GM19467 (cell line): Measurements from ENCODE around the gene FAM53B.
"Not testable (repeated sequence)": the region's sequence is repeated elsewhere in the genome, so short reads cannot be mapped to it uniquely, and the experiment has no call there.

Source experiments
- ATAC-seq: cut with Tn5 transposase; IDR thresholded peaks from one replicate; pipeline ENCODE4 v1.9.1; 2021; ENCODE audit warnings: mild to moderate bottlenecking, moderate library complexity; ENCODE audit not compliant: unreplicated experiment

Gene FAM53B

DNA sequence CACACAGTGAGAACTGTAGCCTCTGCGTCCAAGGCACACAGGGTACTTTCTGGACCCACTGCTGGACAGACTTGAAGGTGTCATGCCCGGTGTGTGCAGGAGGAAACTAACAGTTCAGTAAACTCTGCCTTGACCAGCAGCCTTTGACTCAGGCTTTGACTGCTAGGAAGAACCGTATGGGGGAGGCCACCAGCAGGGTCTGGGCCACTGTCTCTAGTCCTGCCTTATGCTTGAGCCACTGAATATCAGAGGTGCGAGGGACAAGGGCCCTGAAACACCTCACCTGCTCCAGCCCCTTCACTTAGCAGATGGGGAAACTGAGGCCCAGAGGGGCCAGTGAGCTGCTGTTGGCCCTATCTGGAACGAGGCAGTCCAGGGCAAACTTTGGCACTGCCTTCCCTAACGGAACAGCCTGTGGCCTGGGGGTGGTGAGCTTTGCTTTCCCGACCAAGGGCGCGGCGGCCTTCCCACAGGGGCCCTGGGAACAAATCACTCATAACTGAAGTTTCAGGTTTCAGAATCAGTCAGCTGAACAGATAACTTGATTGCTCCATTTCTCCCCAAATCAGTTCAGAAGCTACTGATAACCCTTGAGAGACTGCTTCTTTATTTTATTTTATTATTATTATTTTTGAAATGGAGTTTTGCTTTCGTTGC is 130.0 kb downstream of the FAM53B start:
- peak; percentile 33 for ATAC-seq

DNA sequence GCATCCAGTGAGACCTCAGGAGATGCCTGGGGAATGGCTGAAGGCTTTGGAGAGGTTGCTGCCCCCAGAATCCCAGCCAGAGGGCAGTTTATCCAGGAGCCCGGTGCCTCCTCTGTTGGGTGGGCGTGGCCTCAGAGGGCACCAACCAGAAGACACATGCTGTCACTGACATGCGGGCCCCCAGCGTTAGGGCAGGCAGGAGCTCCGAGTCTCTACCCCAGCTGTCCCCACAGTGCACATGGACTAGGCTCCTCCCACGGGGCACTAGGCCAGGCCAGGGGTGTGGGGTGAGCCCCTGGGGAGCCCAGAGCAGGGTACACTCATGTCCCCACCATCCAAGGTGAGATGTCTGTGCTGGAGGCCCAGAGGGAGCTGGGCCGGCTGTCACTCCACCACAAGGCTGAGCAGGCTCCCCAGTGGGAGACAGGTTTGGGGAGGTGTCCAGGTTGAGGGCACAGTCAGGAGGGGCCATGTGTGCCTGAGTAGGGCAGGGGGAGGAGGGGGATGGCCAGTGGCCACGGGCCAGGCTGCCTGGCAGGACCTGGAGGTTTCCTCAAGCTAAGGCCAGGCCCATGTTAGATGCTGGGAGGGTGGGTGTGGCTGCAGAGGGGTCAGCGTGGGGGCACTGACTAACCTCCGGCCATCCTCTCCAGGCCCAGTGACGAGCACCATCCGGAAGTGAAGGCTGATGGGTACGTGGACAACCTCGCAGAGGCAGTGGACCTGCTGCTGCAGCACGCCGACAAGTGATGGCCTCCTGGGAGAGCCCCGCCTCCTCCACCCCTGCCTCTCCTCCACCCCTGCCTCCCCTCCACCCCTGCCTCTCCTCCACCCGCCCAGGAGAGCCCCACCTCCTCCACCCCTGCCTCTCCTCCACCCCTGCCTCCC is 131.3 kb downstream of the FAM53B start:
- ATAC-seq: no peak

DNA sequence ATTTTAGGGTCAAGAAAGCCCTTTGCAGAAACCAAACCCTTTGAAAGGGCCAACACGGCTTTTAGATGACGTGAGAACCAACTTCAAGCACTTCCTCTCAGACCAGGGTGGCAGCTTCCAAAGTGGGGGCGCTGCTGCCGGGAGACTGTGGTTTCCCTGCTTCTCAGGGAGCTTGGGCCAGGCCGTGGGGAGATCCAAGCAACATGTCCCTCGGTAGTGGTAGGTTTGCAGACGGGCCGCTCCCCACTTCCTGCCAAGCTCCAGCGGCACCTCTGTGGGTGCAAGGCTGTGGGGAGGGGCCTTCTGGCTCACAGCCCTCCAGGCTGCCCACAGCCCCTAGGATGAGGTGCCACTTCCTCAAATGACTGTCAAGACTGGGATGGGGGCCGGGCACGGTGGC is 132.4 kb downstream of the FAM53B start:
- ATAC-seq: no peak

DNA sequence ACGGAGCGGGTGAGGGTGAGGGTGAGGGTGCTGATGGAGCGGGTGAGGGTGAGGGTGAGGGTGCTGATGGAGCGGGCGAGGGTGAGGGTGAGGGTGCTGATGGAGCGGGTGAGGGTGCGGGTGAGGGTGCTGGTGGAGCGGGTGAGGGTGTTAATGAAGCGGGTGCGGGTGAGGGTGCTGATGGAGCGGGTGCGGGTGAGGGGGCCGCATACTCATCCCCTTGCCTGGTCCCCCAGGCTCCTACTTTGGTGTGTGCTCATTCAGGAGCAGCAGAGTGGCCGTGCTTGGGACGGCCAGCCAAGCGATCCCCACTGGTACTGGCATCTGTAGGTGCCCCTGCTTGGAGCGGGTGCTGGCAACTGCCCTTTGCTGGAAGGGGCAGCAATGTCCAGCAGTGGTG is 133.3 kb downstream of the FAM53B start:
- not testable (repeated sequence) for ATAC-seq

DNA sequence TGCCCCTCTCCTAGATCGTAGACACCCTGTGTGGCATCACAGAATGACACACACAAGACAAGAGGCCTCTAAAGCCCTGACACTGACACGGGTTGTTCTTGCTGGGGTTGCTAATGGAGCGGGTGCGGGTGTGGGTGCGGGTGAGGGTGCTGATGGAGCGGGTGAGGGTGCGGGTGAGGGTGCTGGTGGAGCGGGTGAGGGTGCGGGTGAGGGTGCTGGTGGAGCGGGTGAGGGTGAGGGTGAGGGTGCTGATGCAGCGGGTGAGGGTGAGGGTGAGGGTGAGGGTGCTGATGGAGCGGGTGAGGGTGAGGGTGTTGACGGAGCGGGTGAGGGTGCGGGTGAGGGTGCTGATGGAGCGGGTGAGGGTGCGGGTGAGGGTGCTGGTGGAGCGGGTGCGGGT is 134.0 kb downstream of the FAM53B start:
- not testable (repeated sequence) for ATAC-seq

DNA sequence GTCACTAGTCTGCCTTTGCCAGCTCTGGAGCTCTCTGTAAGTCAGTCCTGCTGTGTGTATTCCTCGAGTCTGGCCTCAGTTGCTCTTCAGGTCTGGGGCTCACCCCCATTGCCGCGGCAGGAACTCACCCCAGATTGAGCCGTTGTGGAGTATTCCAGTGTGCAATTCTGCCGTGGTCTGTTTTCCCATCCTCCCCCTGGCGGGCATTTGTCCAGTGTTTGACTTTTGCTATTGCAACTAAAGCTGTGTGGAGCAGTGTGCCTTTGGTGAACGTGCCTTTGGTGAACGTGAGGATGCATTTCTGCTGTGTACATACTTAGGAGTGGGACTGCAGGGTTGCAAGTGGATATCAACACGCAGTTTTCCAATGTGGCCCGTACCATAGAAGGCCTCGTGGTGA is 134.5 kb downstream of the FAM53B start:
- ATAC-seq: no peak

DNA sequence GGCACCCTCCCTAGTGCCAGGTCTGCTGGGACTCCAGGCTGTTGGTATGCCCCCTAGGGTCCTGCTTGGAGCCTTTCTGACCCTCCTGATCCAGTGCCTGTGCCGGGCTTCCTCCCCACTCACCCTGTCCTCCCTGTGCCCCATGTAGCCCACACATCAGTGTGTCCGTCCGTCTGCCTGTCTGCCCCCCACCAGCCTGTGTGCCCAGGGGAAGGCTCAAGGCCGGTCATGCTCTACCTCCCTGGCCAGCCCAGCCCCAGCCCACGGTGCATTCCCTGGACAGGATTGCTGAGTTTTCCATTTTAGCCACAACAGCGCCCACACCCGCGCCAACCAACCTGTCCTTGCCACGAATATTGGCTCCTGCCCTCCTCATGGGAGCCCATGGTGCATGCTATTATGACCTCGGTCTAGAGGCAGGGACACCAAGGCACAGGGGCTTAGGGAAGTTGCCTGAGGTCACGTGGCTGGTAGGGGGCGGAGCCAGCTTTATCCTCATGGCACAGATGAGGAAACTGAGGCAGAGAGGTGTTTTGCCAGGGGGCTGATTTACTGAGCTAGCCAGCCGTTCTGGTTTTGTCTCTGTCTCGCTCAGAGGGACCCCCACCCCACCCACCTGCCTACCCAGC is 136.0 kb downstream of the FAM53B start:
- no peak for ATAC-seq

DNA sequence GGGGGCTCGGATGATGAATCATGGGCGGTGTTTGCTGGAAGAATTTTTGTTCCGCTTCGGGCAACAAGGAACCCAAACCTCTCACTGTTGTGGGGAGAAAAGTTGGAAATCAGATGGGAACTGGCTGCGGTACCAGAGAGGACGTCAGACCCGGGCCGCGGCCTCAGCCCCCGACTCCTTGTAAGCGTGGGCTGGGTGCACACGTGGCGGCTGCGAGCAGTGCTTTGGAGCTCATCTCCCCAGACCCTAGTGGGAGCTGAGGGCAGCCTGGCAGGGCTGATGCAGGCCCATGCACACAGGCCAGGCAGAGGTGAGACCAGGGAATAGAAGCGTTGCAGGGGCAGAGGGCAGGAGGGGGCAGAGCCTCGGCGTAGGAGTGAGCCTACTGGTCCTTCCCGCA is 136.5 kb downstream of the FAM53B start:
- ATAC-seq: no peak

DNA sequence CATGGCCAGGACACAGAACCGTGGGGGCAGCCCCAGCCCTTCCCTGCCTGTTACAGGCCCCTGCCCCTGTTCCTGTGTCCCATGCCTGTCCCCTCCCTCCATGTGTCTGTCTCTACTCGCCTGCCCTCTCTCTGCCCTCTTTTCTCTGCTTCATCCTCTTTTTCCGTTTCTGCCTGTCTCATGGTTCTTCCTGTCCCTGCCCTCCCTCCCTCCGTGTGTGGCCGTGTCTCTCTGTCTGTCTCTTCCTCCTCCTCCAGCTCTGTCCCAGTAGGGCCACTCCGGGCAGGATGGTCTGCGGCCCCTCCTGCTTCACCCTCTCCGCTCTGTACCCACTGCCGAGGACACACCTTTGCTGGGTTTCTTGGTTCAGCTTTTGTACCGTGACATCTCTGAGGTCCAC is 137.4 kb downstream of the FAM53B start:
- ATAC-seq: no peak

DNA sequence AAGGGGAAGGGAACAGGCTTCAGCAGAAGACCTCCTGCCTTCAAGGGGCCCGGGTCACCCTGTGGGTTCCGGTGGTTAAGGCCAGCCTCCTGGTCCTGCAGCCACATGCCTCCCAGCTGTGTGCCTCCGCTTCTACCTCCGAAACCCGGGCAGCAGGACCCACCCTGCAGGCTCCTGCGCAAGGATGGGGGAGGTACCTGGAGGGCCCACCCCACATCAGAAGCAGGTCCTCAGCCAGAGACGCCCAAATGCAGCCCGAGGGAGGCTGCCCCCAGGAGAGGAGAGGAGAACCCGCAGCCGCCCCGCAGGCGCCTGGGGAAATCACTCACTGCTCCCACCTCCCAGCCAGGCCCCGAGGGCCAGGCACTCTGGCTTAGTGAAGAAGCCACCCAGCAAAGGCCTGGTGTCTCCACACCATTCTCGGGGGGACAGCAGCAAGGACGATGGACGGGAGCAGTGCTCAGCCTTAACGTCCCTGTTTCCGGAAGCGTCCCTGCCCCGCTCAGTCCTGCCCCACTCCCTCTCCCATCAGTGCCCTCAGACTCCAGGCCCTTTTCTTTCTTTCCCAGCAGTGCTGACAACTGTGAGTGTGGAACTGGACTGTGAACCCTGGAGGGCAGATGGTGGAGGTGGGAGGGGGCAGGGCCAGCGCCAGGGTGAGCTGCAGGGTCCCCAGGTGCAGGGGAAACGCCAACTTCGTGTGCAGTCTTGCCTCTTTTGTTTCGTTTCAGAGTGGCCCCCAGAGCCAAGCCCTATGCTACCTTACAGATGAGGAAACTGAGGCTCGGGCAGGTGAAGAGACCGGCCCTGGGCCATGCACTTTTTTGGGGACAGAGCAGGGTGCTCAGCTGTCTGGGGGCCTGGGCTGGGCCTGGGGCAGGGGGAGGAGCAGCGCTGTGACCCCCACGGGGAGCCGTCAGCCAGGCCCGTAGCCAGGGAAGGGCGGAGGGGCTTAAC is 138.0 kb downstream of the FAM53B start:
- no peak for ATAC-seq

DNA sequence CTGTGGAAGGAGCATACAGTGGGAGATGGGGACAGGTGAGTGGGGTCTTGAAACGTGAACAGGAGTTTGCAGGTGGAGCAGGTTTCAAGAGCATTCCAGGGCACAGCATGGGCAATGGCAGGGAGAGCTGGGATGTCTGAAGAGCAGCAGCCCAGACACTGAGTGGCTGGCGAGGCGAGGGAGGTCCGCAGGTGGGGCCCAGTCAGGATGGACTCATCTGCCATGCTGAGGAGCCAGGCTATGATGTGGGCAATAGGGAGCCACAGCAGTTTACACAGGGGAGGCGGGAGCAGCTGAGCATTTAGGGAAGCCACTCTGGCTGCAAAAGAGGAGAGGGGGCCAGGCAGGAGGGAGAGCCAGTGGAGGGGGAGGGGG is 138.7 kb downstream of the FAM53B start:
- ATAC-seq: no peak

DNA sequence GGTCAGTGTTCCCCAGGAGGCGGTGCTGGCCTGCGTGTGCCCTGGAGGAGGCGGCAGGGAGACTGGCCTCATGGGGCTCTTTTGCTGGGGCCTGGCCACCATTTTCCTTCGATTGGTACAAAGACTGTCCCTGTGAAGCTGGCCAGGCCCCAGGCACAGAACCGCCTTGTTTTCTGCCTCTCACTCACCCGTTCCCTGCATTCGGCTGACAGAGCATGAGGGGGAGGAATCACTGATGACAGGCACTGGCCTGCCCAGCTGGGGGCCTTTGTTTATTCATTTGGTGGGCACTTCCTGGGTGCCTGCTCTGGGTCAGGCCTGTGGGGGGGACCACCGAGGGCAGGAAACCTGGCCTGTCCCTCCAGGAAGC is 139.2 kb downstream of the FAM53B start:
- ATAC-seq: no peak

DNA sequence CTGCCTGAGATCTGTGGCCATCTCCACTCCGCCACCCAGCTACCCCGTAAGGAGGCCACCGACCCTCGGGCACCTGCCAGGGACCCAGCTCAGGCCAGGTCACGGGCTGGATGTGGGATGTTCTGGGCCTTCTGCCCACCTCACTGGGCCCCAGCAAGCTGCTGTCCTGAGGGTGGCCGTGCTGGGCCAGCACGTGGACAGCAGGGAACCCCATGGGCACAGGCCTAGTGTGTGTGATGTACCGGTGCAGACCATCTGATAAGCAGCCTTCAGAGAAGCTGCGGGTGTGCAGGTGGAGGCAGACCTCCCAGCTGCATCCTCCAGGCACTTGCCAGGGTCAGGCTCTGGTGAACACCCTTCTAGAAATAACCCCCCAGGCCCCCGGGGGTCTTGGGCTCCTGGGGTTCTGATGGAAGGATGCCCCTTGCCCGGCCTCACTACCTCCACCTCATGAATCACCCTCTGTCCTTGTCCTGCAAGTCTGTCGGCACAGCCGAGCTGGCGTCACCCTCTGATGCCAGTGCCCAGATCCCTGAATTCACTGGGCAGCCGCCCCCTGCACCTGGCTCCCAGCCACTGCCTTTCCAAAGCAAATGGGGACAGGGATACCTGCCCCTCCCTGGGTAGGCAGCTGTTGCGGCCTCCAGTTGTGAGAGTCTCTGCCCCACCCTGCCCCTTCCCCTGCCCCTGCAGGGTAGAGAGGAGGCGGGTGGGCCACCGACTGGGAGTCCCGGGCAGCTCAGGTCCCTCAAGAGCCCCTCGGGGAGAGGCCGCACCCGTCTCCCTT is 139.8 kb downstream of the FAM53B start:
- no peak for ATAC-seq

DNA sequence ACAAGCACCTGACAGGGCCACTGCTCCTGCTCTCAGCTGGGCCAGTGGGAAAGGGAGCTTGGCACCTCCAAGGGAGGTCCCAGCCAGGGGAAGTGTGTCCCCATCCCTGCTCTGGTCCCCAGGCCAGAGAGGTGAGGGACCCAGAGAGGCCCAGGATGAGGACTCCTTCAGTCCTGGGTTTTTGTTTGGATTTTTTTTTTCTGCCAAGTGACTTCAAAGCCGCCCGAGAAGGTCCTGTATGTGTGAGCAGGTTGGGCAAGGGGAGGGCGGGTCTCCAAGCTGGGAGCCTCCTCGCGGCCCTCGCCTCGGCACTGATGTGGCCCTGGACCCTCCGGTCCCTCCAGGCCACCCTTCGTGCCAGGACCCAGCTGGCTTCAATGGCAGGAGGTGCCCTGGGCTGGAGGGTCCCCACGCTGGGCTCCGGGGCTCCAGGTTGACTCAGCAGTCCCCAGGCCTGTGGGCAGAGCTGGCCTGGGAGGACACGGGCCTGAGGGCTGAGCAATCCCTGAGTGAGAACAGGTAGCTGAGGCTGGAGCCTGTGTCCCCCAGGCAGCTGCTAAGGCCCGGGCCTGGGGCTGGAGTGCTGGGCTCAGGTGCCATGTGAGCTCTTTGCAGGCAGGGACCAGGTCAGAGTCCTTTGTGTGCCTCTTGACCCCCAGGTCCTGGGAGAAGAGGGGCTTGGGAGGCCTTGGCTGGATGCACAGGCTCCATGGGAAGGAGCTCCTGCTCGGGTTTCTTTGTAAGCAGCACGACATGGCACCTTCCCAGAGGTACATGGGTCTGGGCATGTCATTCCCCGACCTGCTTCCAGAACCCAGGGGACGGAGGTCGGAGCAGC is 140.6 kb downstream of the FAM53B start:
- ATAC-seq: no peak

DNA sequence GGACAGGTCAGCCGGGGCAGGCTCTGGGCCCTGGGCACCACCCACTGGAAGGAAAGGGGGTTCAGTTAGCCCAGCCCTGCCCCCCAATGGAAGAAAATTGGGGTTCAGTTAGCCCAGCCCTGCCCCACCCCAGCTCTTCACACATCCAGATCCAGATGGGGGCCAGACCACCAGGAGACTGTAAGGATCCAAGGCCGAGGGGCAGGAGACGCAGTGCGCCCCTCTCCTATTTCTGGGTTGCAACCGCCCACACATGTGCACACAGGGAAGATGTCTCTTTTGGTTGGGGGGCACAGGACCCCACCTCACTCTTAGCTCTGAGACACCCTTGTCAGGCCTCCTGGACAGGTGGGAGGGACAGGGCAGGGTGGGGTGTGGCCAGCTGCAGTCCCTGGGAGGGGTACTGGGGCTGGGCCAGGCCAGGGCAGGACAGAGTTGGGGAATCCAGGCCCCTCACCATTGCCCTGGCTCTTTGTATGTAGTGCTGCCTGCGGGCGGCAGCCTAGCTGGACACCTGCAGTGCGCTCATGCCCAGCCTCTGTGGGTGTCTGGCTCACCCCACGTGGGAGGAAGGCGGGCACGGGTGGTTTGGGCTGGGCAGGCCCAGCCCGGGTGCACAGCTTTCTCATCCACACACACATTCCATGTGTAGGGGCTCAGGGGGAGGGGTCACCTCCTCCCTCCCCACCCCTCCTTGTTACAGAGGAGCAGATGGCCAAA is 141.4 kb downstream of the FAM53B start:
- ATAC-seq: no peak

DNA sequence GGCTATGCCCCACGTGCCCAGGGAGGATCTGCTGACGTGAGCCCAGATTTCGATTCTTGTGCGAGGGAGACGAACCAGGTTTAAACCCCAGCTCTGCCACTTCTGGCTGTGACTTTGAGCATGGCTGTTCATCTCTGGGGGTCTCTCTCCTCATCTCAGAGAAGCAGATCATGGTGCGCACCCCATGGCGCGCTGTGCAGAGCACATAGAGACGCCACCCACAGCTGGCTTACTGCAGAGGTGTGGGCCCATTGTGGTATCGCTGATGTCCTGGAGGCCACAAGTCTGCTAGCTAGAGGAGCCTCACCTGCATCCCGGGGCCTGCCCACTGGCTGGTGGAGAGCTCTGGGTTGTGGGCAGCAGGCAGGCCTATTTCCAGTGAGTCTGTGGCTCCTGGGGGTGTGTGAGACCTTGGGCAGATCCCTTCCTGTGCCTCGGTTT is 142.0 kb downstream of the FAM53B start:
- ATAC-seq: no peak

DNA sequence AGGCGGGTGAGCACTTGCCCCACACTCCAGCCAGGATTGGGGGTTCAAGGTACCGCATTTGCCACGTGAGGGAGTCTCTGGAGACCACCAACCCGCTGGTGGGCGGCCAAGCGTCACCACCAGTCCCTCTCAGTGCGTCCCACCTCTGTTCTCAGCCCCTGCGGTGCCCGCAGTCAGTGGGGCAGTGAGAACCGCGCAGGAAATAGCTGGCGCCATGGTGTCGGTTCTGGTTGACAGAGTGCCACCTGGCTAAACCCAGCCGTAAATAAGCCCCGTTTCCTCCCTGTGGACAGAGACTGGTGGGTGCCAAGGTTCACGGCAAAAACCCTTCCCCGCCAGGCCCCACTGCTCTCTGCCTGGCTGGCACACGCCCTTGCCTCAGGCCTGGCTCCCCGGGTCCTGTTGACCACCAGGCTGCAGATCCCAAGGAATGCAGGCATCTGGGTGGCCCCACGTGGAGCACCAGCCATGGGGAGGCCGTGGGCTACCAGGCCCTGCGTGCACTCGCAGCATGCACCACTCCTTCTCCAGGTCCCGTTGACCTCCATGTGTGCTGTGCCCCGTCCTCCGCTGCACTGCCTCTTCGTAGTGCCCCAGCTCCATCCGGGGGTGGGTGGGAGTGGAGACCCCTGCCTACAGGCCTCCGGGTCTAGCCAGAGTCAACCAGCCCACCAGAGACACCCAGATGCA is 142.6 kb downstream of the FAM53B start:
- peak; percentile 45 for ATAC-seq

DNA sequence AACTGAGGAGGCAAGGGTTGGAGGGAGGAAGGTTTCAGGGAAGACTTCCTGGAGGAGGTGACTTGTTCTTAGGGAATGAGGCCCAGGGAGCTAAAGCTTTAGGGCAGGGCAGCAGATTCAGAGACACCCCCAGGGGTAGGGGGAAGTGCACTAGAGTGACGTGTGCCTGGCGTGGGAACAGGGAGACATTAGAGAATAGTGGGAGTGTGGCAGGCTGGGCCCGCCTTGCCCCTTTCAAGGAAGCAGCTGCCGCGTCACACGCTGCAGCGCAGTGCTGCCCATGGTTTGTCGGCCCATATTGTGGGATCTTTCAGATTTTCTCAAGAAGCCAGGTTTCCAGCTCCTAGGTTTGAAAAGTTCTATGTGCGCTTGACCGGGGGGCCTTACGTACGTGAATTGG is 143.2 kb downstream of the FAM53B start:
- no peak for ATAC-seq
